Testis (tissue), 3 donors: Measurements from ENCODE around the gene ICAM4. TPM values are rescaled to one million over a fixed set of nuclear protein-coding genes. Genes with fewer than 3 reads are reported as not detected.
"Not testable (repeated sequence)": the region's sequence is repeated elsewhere in the genome, so short reads cannot be mapped to it uniquely, and the experiment has no call there.

Experiments
- DNase-seq: peaks from one replicate; pipeline ENCODE4 v3.0.0-alpha.2; 2019
- H3K27ac ChIP-seq, 2 donors: fragments of 200-600 bp; sonication (generic); one replicate each; pipeline ENCODE4 v1.5.1; 2019
- H3K27me3 ChIP-seq: fragments of 200-600 bp; sonication (generic); one replicate; pipeline ENCODE4 v1.5.1; 2019
- H3K36me3 ChIP-seq: fragments of 200-600 bp; sonication (generic); one replicate; pipeline ENCODE4 v1.5.1; 2017; ENCODE audit warnings: low read depth; ENCODE audit errors: missing control alignments
- H3K4me1 ChIP-seq: fragments of 200-600 bp; sonication (generic); one replicate; pipeline ENCODE4 v1.5.1; 2019
- H3K4me3 ChIP-seq, 2 donors: fragments of 200-600 bp; sonication (generic); one replicate each; pipeline ENCODE4 v1.5.1; 2017 to 2019
- H3K9me3 ChIP-seq: fragments of 200-600 bp; sonication (generic); one replicate; pipeline ENCODE4 v1.5.1; 2017
- CTCF ChIP-seq, 3 experiments: fragments of 450-650 bp in 2 of 3; fragments of 200-600 bp in 1 of 3; sonication (generic) in 1 of 3; IDR thresholded peaks; one replicate each; pipeline ENCODE4 v1.5.1; 2016 to 2019; ENCODE audit warnings: antibody characterized with exemption in 3 of 3, mild to moderate bottlenecking in 2 of 3, moderate library complexity in 1 of 3
- POLR2A ChIP-seq: fragments of 450-650 bp; IDR thresholded peaks from one replicate; pipeline ENCODE4 v1.6.1; 2017; ENCODE audit warnings: antibody characterized with exemption, mild to moderate bottlenecking, moderate library complexity
- WGBS, 2 donors: methylation state at CpG; one replicate each; pipeline ENCODE4 v1.1.5; 2018; 5-methylcytosine and 5-hydroxymethylcytosine counted together
- intact Hi-C: fragments of 100-400 bp; cut with DNase I; formaldehyde crosslinking; loops from one replicate; pipeline ENCODE4 v1.15.1; 2023; ENCODE audit warnings: low total_unique reads
- polyA plus RNA-seq: library from polyadenylated mRNA; stranded (reverse); fragments of 350-450 nt; fragmentation: Illumina TruSeq; extraction: RNeasy Lipid Tissue Mini Kit (QIAGEN cat#74804); gene quantifications from one replicate; pipeline ENCODE4 v1.2.3, GENCODE V29; 2014; ENCODE audit warnings: low read depth, low replicate concordance; ENCODE audit not compliant: insufficient read depth
- total RNA-seq, 2 donors: library from RNA; depleted of rRNA; stranded (reverse); fragments of >200 nt; gene quantifications; one replicate each; pipeline ENCODE4 v1.2.3, GENCODE V29; 2016

The ICAM4 gene
- total and polyA plus RNA-seq, 3 donors from 2014 or later = 0.25 to 0.47 (median 0.28) TPM

DNA sequence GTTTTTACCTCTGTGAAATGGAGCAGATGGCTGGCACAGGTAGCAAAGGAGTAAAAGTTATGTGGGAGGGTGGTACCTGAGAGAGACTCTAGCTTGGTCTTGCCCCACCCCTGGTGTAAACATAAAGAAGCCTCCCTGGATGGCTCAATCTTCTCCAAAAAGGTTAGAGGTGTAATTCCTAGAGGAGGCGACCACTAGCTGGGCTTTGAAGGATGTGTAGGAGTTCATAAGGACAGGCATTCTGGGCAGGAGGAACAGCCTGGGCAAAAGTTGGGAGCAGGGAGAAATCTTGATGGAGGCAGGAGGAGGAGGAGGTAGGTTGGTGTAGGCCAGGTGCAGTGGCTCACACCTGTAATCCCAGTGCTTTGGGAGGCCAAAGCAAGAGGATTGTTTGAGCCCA, 7.8 kb upstream of the ICAM4 start:
- H3K4me3 ChIP-seq = no peak overlapping the region
- H3K4me1 ChIP-seq = no peaks in the 10 kb centered on the region
- intact Hi-C loops = no loop called here
- H3K27ac ChIP-seq = no peak overlapping the region
- no peaks in the 10 kb centered on the region for H3K9me3 ChIP-seq
- no peak for DNase-seq
- TF ChIP-seq CTCF (IDR thresholded peaks at IDR 0.05) = no peak
- no peak for TF ChIP-seq POLR2A
- no peaks in the 10 kb centered on the region for H3K27me3 ChIP-seq
- 86 to 100% methylated on average over 1 of the region's 1 CpG for WGBS, 2 donors
- H3K36me3 ChIP-seq = no peaks in the 10 kb centered on the region

GRCh38 chr19:10279737-10280442, 6.9 kb upstream of the ICAM4 start:
- Histone ChIP-seq H3K9me3 (no peaks in the 10 kb centered on the region), H3K36me3 (no peaks in the 10 kb centered on the region), H3K4me3 (no peak overlapping the region), H3K27me3 (no peaks in the 10 kb centered on the region), H3K27ac (no peak overlapping the region), H3K4me1 (no peaks in the 10 kb centered on the region)
- WGBS, 2 donors = 84 to 93% methylated on average over 5 of the region's 5 CpGs
- intact Hi-C loops = no loop called here
- no peak for TF ChIP-seq CTCF (IDR thresholded peaks at IDR 0.05)
- no peak for TF ChIP-seq POLR2A
- DNase-seq = no peak

DNA sequence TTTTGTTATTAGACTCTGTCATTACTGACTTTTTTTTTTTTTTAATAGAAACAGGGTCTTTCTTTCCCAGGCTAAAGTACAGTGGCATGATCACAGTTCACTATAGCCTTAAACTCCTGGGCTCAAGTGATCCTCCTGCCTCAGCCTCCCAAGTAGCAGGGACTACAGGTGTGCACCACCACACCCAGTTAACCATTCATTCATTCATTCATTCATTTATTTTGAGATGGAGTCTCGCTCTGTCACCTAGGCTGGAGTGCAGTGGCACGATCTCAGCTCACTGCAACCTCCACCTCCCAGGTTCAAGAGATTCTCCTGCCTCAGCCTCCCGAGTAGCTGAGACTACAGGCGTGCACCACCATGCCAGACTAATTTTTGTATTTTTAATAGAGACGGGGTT, 4.7 kb upstream of the ICAM4 start:
- H3K4me1 ChIP-seq, H3K9me3 ChIP-seq, H3K27ac ChIP-seq, intact Hi-C loops, H3K27me3 ChIP-seq, DNase-seq, H3K4me3 ChIP-seq, H3K36me3 ChIP-seq: not testable (repeated sequence)
- WGBS, 2 donors = 95 to 96% methylated on average over 5 of the region's 5 CpGs

GRCh38 chr19:10283301-10284064, 3.3 kb upstream of the ICAM4 start:
- no peak for TF ChIP-seq POLR2A
- TF ChIP-seq CTCF (IDR thresholded peaks at IDR 0.05) = no peak
- peaks cover 14% of the 10 kb centered on the region for H3K4me1 ChIP-seq
- no peak for DNase-seq
- H3K36me3 ChIP-seq = no peaks in the 10 kb centered on the region
- WGBS, 2 donors = 82 to 87% methylated on average over 19 to 22 of the region's 23 CpGs
- no peaks in the 10 kb centered on the region for H3K27me3 ChIP-seq
- H3K27ac ChIP-seq = no peak overlapping the region
- H3K4me3 ChIP-seq = no peak overlapping the region
- intact Hi-C loops = no loop called here
- no peaks in the 10 kb centered on the region for H3K9me3 ChIP-seq

DNA sequence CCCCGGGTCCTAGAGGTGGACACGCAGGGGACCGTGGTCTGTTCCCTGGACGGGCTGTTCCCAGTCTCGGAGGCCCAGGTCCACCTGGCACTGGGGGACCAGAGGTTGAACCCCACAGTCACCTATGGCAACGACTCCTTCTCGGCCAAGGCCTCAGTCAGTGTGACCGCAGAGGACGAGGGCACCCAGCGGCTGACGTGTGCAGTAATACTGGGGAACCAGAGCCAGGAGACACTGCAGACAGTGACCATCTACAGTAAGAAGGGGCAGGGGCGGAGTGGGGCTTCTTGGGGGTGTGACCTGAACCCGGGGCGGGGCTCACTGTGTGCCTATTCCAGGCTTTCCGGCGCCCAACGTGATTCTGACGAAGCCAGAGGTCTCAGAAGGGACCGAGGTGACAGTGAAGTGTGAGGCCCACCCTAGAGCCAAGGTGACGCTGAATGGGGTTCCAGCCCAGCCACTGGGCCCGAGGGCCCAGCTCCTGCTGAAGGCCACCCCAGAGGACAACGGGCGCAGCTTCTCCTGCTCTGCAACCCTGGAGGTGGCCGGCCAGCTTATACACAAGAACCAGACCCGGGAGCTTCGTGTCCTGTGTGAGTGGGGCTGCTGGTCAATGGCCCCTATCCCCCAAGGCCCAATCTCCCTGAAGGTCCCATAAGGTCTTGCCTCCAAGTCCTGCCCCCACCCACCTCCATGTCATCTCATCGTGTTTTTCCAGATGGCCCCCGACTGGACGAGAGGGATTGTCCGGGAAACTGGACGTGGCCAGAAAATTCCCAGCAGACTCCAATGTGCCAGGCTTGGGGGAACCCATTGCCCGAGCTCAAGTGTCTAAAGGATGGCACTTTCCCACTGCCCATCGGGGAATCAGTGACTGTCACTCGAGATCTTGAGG, 2.4 kb upstream of the ICAM4 start:
- Histone ChIP-seq H3K9me3 (no peaks in the 10 kb centered on the region), H3K36me3 (no peaks in the 10 kb centered on the region), H3K4me3 (no peak overlapping the region), H3K27ac (no peak overlapping the region), H3K27me3 (no peaks in the 10 kb centered on the region), H3K4me1 (peaks cover 19% of the 10 kb centered on the region)
- intact Hi-C loops = no loop called here
- WGBS, 2 donors = 89 to 92% methylated on average over 20 to 34 of the region's 34 CpGs
- DNase-seq = no peak
- TF ChIP-seq CTCF (IDR thresholded peaks at IDR 0.05) (no peak), POLR2A (no peak)
